Fibroblast of lung (primary cell): Measurements from ENCODE around the gene BID. TPM values are rescaled to one million over a fixed set of nuclear protein-coding genes. Genes with fewer than 3 reads are reported as not detected.

Experiments
- DNase-seq, 2 donors: peaks; one replicate each; pipeline versions ENCODE4 v3.0.0 to v3.0.0-alpha.2; 2010; ENCODE audit warnings: low read depth in 2 of 2
- H2AFZ ChIP-seq: 2 replicates; pipeline ENCODE4 v1.5.1; 2012; ENCODE audit warnings: low read length, control low read depth, inconsistent platforms
- H3K27ac ChIP-seq: 2 replicates; pipeline ENCODE4 v1.5.1; 2011; ENCODE audit warnings: low read length, control low read depth; ENCODE audit not compliant: insufficient read depth
- H3K27me3 ChIP-seq: 2 replicates; pipeline ENCODE4 v1.5.1; 2011; ENCODE audit warnings: mild to moderate bottlenecking, low read length; ENCODE audit not compliant: control insufficient read depth, insufficient read depth
- H3K36me3 ChIP-seq: 2 replicates; pipeline ENCODE4 v1.5.1; 2011; ENCODE audit warnings: low read length; ENCODE audit not compliant: control insufficient read depth, insufficient read depth
- H3K4me1 ChIP-seq: 2 replicates; pipeline ENCODE4 v1.5.1; 2011; ENCODE audit warnings: low read length; ENCODE audit not compliant: control insufficient read depth, insufficient read depth; ENCODE audit errors: extremely low read depth
- H3K4me2 ChIP-seq: 2 replicates; pipeline ENCODE4 v1.5.1; 2011; ENCODE audit warnings: low read length, control low read depth; ENCODE audit not compliant: insufficient read depth; ENCODE audit errors: extremely low read depth
- H3K4me3 ChIP-seq, 4 experiments: fragments of 200-600 bp in 1 of 4; sonication (generic) in 1 of 4; replicated peaks in 1 of 4; 2 replicates each; pipeline ENCODE4 v1.5.1; 2011 to 2016; ENCODE audit warnings: low read length in 4 of 4, low read depth in 3 of 4, mild to moderate bottlenecking in 3 of 4, control low read depth in 2 of 4, inconsistent platforms in 1 of 4, mixed read lengths in 1 of 4; ENCODE audit not compliant: insufficient read depth in 1 of 4; ENCODE audit errors: control extremely low read depth in 1 of 4
- H3K79me2 ChIP-seq: 2 replicates; pipeline ENCODE4 v1.5.1; 2012; ENCODE audit warnings: mild to moderate bottlenecking, low read length, inconsistent platforms; ENCODE audit not compliant: control insufficient read depth, insufficient read depth
- H3K9ac ChIP-seq: 2 replicates; pipeline ENCODE4 v1.5.1; 2011; ENCODE audit warnings: mild to moderate bottlenecking, low read length, control low read depth; ENCODE audit not compliant: insufficient read depth
- H3K9me3 ChIP-seq: 2 replicates; pipeline ENCODE4 v1.5.1; 2012; ENCODE audit warnings: low read depth, low read length; ENCODE audit not compliant: control insufficient read depth, insufficient read depth
- H4K20me1 ChIP-seq: 2 replicates; pipeline ENCODE4 v1.5.1; 2011; ENCODE audit warnings: low read length; ENCODE audit not compliant: control insufficient read depth, insufficient read depth; ENCODE audit errors: extremely low read depth
- EZH2 ChIP-seq: IDR thresholded peaks from 2 replicates; pipeline ENCODE4 v1.5.1; 2012; ENCODE audit warnings: low read length, control low read depth, mild to moderate bottlenecking; ENCODE audit errors: missing control alignments
- polyA minus RNA-seq: library from RNA; depleted of rRNA, polyadenylated mRNA; stranded (reverse); fragments of >200 nt; gene quantifications from 2 replicates; pipeline ENCODE4 v1.2.3, GENCODE V29; 2011; ENCODE audit warnings: low replicate concordance
- polyA plus RNA-seq, 2 donors: library from polyadenylated mRNA; depleted of rRNA in 1 of 2; stranded (reverse) in 1 of 2; unstranded in 1 of 2; fragments of >200 nt; gene quantifications; 2 replicates each; pipeline ENCODE4 v1.2.1, GENCODE V29; 2011 to 2012; ENCODE audit warnings: missing spikeins in 1 of 2
- total RNA-seq: library from RNA; depleted of rRNA; stranded (reverse); fragments of >200 nt; gene quantifications from 2 replicates; pipeline ENCODE4 v1.2.1, GENCODE V29; 2014
- TF ChIP-seq, protein P1 (sequence below), 2 donors: IDR thresholded peaks in 1 of 2; conservative IDR thresholded peaks in 1 of 2; 1 replicate in 1 of 2; 2 replicates in 1 of 2; pipeline ENCODE4 v1.5.1; 2011 to 2012; ENCODE audit warnings: low read length in 2 of 2, control low read depth in 1 of 2, inconsistent platforms in 1 of 2, low read depth in 1 of 2, mild to moderate bottlenecking in 1 of 2

The BID gene
- total RNA-seq (13.4 and 17.7 TPM in 2 replicates), polyA plus RNA-seq (23.4 and 37.0 TPM in 2 replicates), polyA minus RNA-seq (16.3 and 17.4 TPM in 2 replicates)
- polyA plus RNA-seq (2012), result 23.1 and 30.3 TPM in 2 replicates

DNA sequence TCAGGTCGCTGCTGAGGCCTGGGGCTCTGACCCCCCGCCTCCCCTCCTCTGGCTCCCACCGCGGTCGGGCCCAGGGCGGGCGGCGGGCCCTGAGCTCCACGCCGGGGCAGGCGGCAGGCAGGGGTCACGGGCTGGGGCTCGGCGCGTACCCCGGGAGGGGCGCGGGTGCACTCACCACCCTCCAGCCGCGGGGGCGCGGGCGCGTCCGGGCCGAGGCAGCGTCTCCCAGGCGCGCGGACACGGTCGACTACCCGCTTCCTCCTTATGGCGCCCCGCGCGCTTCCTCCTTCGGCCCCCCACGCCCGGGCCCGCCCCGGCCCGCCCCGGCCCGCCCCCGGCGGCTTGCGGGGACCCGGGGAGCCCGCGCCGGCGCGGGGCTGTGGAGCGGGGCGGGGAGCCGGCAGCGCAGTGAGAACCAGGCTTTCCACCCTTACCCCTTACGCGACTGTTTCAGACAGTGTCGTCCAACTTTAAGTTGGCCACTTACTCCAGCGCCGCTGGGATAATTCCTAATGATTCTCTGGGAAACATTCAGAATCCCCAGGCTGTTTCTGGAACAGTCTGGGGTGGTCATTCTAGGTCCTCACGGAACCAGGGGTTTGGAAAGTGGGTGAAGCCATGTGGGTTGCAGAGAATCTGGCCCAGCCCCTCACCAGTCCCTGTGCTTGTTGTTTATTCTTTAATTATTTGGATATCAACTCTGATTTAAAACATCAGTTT, at the start of gene BID:
BID (minus strand) TSS at position 264 of the 720 bp plus-strand sequence. CDS start 24,353 bp downstream, outside the sequence.
- no peaks in the 10 kb centered on the region for H3K27me3 ChIP-seq
- H3K9me3 ChIP-seq, result no peaks in the 10 kb centered on the region
- DNase-seq, result peak in 1 of 2 donors; percentile 30
- H3K4me2 ChIP-seq, result peak within 1 kb of the TSS; percentile 83
- no peak for TF ChIP-seq EZH2
- TF ChIP-seq, protein P1, sequence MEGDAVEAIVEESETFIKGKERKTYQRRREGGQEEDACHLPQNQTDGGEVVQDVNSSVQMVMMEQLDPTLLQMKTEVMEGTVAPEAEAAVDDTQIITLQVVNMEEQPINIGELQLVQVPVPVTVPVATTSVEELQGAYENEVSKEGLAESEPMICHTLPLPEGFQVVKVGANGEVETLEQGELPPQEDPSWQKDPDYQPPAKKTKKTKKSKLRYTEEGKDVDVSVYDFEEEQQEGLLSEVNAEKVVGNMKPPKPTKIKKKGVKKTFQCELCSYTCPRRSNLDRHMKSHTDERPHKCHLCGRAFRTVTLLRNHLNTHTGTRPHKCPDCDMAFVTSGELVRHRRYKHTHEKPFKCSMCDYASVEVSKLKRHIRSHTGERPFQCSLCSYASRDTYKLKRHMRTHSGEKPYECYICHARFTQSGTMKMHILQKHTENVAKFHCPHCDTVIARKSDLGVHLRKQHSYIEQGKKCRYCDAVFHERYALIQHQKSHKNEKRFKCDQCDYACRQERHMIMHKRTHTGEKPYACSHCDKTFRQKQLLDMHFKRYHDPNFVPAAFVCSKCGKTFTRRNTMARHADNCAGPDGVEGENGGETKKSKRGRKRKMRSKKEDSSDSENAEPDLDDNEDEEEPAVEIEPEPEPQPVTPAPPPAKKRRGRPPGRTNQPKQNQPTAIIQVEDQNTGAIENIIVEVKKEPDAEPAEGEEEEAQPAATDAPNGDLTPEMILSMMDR (conservative IDR thresholded peaks at IDR 0.05 in 1 of 2, IDR thresholded peaks at IDR 0.05 in 1 of 2; ENCODE audit: low read depth in 1 of 2, low read length in 2 of 2), result no peak
- peak within 1 kb of the TSS; percentile 35 for H2AFZ ChIP-seq
- no peaks in the 10 kb centered on the region for H3K79me2 ChIP-seq
- H3K4me3 ChIP-seq, result peak within 1 kb of the TSS; percentile 43 to 67 (median 62)
- H3K27ac ChIP-seq, result no peak within 1 kb of the TSS
- H3K36me3 ChIP-seq, result no peaks in the 10 kb centered on the region
- no peaks in the 10 kb centered on the region for H4K20me1 ChIP-seq
- peak within 1 kb of the TSS; percentile 58 for H3K9ac ChIP-seq
- H3K4me1 ChIP-seq, result peaks cover 11% of the 10 kb centered on the region

DNA sequence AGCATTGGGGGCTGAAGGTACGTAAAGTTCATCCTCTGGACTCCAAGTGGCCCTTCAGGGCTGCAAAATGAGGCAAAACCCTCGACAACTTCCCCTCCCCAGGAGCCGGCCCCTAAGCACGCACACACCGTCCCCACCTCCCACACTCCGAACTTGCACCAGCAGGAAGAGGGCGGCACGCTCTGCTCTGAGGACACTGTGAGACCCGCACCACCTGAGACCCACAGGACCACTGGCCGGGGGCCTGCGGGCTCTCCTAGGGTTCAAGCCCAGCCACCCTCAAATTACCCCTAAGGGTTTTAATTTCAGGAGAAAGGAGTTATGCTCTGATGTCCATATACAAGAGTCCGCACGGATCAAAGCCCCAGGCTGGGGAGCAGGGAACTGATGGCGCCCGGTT, 49.7 kb upstream of the BID start:
- TF ChIP-seq, protein P1 (conservative IDR thresholded peaks at IDR 0.05 in 1 of 2, IDR thresholded peaks at IDR 0.05 in 1 of 2; ENCODE audit: low read depth in 1 of 2, low read length in 2 of 2), result no peak
- TF ChIP-seq EZH2, result no peak
- H3K4me3 ChIP-seq, result no peak overlapping the region
- H2AFZ ChIP-seq, result no peak overlapping the region
- H3K9ac ChIP-seq, result no peak overlapping the region
- no peak overlapping the region for H3K4me2 ChIP-seq
- no peak for DNase-seq
- H3K79me2 ChIP-seq, result no peaks in the 10 kb centered on the region
- H3K4me1 ChIP-seq, result no peaks in the 10 kb centered on the region
- no peaks in the 10 kb centered on the region for H4K20me1 ChIP-seq
- no peaks in the 10 kb centered on the region for H3K9me3 ChIP-seq
- no peak overlapping the region for H3K27ac ChIP-seq
- no peaks in the 10 kb centered on the region for H3K27me3 ChIP-seq
- peaks cover 3% of the 10 kb centered on the region for H3K36me3 ChIP-seq

DNA sequence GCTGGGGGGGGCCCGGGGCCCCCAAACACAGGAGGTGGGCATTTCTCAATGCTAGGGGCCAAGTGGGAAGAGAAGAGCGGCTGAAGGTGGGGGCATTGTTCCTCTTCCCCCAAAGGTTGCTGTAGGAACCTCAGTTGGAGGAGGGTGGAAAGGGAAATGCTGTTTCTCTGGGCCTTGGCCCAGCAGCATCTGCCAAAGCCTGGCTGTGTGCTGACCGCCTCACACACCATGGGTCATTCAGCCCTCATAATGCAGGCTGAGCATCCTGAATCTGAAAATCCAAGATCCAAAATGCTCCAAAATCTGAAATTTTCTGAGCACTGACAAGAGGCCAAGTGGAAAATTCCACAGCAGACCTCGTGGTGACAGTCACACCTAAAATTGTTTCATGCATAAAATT, 49.0 kb upstream of the BID start:
- H3K79me2 ChIP-seq, result no peaks in the 10 kb centered on the region
- no peak for DNase-seq
- H3K4me3 ChIP-seq, result no peak overlapping the region
- no peaks in the 10 kb centered on the region for H3K4me1 ChIP-seq
- H3K4me2 ChIP-seq, result no peak overlapping the region
- no peak overlapping the region for H2AFZ ChIP-seq
- no peaks in the 10 kb centered on the region for H3K27me3 ChIP-seq
- no peak overlapping the region for H3K9ac ChIP-seq
- no peaks in the 10 kb centered on the region for H4K20me1 ChIP-seq
- no peaks in the 10 kb centered on the region for H3K9me3 ChIP-seq
- TF ChIP-seq, protein P1 (conservative IDR thresholded peaks at IDR 0.05 in 1 of 2, IDR thresholded peaks at IDR 0.05 in 1 of 2; ENCODE audit: low read depth in 1 of 2, low read length in 2 of 2), result no peak
- TF ChIP-seq EZH2, result no peak
- H3K36me3 ChIP-seq, result peaks cover 3% of the 10 kb centered on the region
- no peak overlapping the region for H3K27ac ChIP-seq
